HG03460 (cell line): ENCODE measurements around the gene PSMD3.
"Not testable (repeated sequence)": the region's sequence is repeated elsewhere in the genome, so short reads cannot be mapped to it uniquely, and the experiment has no call there.

Source experiments
- ATAC-seq: cut with Tn5 transposase; IDR thresholded peaks from one replicate; pipeline ENCODE4 v1.9.1; 2021; ENCODE audit not compliant: unreplicated experiment

Gene PSMD3

DNA sequence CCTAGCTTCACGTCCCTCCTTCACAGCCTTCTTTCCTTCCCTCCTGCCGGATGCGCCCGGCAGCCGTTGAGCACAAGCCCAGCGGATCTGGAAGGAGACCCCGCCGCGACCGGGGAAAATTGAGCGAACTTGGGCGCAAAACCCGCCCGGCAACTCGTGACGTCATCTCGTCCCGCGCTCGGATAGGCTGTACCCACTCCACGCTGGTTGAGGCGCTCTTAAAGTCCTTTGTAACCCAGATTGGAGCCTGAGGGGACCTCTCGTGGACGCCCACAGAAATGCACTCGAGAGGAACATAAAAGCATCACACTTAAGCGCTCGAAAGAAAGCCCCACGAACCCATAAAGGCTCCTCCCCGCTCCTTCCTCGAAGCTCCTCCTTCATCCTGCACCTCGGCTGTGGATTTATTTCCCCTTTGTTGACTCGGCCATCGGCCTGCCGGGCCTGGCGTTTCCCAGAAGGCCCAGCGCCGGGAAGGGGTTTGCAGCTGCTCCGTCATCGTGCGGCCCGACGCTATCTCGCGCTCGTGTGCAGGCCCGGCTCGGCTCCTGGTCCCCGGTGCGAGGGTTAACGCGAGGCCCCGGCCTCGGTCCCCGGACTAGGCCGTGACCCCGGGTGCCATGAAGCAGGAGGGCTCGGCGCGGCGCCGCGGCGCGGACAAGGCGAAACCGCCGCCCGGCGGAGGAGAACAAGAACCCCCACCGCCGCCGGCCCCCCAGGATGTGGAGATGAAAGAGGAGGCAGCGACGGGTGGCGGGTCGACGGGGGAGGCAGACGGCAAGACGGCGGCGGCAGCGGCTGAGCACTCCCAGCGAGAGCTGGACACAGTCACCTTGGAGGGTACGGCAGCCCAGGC is at the start of gene PSMD3:
Gene PSMD3 (plus strand): TSS at position 457 of the 856 bp plus-strand sequence. CDS start 164 bp downstream, at position 621.
- ATAC-seq: peak; percentile 90

- no peak for ATAC-seq
These were observed 46.7 kb upstream of the PSMD3 start for GRCh38 chr17:39933912-39934311.

GRCh38 chr17:39934324-39934723 is 46.3 kb upstream of the PSMD3 start:
- ATAC-seq: no peak

DNA sequence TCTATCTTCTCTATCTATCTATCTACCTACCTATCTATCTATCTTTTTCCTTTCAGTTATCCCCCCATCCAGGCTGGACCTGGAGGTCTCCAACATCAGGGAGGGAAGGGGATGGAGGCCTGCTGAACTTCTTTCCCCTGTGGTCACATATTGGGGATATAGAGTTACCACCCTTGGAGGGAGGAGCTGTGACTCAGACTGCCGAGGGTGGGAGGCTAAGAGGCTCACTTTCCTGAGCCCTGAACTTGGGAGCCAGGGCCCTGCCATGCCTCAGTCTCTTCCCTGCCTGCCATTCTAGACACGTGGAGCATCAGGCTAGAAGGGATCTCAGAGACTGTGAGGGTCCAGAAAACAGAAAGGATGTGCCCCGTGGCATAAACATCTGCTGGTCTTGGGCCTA is 44.7 kb upstream of the PSMD3 start:
- ATAC-seq: no peak

DNA sequence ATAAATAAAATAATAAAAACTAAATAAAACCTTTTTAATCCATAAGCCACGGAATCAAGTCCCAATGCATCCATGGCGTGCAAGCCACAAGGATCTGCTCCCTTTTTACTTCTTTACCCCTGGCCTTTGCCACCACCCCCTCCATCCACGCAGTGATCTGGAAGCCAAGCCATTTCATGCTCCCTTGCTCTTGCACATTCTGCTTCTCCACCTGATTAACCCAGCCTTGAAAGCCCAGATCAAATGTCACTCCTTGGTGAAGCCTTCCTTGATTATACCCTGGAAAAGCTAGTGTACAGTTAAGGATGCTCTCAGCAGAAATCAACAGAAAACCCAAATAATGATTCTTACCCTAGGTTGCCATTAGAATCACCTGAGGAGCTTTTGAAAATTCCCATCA is 43.2 kb upstream of the PSMD3 start:
- ATAC-seq: no peak

GRCh38 chr17:39938140-39938869 is 42.3 kb upstream of the PSMD3 start:
- no peak for ATAC-seq

DNA sequence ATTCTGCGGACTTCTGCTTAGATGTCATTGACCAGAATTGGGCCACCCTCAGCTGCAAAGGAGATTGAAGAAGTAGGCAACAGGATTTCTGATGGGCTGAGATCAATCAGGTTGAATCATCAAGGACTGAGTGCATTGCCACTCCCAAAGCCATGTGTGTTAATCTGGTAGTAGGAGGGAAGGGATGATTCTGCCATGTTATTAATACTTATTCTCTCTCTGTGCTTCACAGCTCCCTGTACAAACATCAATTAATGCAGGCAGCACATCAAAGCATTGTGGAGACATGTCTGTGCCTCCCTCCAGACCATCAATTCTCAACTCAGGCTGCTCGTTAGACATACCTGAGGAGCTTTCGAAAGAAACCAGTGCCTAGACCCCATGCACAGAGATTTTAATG is 41.5 kb upstream of the PSMD3 start:
- no peak for ATAC-seq

- no peak for ATAC-seq
These were observed 40.8 kb upstream of the PSMD3 start for GRCh38 chr17:39939588-39940419.

DNA sequence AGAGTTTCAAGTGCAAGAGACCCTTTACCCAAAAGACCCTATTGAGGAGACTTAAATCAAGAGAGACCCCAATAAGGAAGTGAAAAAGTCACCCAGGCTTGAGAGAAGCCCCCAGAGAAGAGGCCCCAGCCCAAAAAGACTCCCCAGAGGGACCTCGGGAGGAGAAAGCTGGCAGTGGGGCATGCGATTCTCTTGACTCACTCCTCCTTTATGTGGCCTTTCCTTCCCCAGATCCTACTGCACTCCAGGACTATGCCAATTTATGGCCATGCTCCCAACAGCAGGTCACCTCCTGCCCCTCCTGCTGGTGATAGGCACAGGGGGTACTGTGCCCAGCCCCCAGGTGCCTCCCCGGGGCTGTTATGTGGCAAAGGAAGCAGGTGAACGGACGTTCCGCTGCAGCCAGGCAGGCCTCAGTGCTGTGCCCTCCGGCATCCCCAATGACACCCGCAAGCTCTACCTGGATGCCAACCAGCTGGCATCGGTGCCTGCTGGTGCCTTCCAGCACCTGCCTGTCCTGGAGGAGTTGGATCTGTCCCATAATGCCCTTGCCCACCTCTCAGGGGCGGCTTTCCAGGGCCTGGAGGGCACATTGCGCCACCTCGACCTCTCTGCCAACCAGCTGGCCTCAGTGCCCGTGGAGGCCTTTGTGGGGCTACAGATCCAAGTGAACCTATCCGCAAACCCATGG is 36.8 kb upstream of the PSMD3 start:
- no peak for ATAC-seq

GRCh38 chr17:39944393-39944711 is 36.3 kb upstream of the PSMD3 start:
- no peak for ATAC-seq

GRCh38 chr17:39946551-39947330 is 33.9 kb upstream of the PSMD3 start:
- no peak for ATAC-seq

DNA sequence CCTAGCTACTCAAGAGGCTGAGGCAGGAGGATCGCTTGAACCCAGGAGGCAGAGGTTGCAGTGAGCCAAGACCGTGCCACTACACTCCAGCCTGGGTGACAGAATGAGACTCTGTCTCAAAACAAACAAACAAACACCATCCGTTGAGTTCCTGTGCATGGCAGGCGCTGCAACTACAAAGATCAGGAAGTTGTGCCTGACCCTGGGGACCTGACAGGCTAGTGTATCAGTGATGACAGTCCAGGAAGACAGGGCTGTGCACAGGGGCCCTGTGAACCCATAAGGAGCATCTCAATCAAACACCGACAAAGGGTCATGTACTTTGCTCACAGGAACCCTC is 32.1 kb upstream of the PSMD3 start:
- not testable (repeated sequence) for ATAC-seq

DNA sequence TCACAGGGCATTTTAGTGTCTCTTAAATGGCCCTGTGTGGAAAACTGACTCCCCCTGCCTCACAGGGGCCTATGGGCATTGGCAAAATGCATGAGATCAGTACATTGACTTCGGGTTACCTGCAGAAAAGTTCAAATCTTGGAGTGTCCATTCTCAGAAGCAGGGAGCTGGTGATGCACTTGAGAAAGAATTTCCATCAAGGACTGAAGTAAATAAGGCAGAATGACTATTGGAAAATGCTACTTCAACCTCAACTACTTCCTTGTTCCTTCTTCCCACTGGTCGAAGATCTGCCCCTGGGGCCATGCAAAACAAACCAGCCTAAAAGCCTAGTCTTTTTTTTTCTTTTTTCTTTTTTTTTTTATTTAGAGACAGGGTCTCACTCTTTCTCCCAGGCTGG is 31.6 kb upstream of the PSMD3 start:
- ATAC-seq: no peak

- no peak for ATAC-seq
These were observed 29.7 kb upstream of the PSMD3 start for GRCh38 chr17:39950871-39951348.

DNA sequence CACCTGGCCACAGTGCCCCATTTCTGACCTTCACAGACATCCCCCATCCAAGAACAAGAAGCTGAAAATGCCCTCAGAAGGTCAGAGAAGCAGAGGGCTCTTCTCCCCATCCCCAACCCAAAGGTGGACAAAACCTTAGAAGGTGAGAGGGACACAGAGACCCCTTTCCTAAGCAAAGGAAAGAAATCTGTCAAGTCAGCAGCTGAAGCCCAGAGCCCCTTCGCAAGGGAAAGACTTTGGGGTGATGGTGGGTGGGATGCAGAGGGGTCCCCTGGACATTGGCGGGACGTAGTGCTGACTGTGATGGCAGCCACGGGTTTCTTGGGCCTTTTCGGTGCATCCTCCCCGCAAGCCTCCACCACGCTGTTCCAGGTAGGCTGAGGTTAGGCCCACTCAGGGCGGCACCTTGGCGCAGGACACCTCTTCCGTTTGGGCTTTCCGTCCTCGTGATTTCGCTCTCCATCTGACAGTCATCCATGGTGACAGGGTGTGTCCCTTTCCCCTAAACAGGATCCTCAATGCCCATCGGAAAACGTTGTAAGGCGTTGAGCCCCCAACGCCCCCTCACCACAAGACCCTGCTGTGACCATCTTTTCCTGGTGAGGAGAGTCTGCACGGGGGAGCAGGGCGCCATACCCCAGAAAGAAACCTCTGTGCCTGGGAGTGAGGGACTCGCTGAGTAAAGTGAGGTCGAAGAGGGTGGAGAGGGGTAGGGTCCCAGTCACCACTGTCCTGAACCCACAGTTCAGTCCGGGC is 28.5 kb upstream of the PSMD3 start:
- ATAC-seq: no peak

- ATAC-seq: peak; percentile 73
These were observed 27.7 kb upstream of the PSMD3 start for GRCh38 chr17:39952680-39953470.

DNA sequence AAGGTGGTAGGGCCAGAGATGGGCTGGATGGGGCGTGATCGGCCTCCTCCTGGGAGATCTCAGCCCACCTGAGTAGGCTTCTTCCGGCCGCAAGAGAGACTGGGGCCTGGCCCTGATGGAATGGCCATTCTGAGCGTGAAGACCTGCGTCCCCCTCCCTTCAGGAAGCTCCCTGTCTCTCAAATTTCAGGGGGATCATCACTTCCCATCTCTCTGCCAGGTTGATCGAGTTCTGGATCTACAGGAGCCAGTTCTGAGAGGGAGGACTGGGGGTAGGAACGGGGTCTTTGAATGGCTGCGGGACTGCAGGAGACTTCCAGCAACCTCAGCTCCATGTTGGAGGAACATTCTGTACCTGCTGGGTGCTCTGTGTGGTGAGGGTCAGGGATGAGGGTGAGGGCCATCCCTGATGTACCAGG is 27.1 kb upstream of the PSMD3 start:
- ATAC-seq: no peak

GRCh38 chr17:39954876-39955275 is 25.7 kb upstream of the PSMD3 start:
- no peak for ATAC-seq
